ENCODE results near the gene CD79A.

The CD79A gene

DNA sequence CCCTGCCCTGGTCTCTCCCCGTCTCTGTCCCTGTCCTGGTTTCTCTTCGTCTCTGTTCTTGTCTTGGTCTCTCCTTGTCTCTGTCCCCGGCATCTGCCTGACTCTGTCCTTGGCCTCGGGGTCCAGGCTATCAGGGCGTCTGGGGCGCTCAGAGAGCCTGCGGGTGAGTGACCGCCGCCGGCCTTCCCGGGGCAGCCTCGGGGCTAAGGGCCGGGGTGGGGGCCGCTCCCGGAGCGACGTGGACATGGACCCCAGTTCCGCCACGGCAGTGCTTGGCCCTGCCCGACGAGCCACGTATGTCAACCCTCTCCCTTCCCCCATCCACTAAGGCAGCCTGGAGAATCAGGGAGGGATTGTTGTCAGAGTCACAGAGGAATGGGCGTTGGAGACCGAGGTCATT lies 20.7 kb downstream of the CD79A start:
- TF ChIP-seq, protein P1, sequence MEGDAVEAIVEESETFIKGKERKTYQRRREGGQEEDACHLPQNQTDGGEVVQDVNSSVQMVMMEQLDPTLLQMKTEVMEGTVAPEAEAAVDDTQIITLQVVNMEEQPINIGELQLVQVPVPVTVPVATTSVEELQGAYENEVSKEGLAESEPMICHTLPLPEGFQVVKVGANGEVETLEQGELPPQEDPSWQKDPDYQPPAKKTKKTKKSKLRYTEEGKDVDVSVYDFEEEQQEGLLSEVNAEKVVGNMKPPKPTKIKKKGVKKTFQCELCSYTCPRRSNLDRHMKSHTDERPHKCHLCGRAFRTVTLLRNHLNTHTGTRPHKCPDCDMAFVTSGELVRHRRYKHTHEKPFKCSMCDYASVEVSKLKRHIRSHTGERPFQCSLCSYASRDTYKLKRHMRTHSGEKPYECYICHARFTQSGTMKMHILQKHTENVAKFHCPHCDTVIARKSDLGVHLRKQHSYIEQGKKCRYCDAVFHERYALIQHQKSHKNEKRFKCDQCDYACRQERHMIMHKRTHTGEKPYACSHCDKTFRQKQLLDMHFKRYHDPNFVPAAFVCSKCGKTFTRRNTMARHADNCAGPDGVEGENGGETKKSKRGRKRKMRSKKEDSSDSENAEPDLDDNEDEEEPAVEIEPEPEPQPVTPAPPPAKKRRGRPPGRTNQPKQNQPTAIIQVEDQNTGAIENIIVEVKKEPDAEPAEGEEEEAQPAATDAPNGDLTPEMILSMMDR (conservative IDR thresholded peaks at IDR 0.05; ENCODE audit: control insufficient read depth, insufficient read depth, low read depth, low read length) = no peak
- no peak overlapping the region for H3K4me3 ChIP-seq (ENCODE audit: control insufficient read depth, low read depth, low read length)
- DNase-seq (ENCODE audit: low read depth) = no peak

DNA sequence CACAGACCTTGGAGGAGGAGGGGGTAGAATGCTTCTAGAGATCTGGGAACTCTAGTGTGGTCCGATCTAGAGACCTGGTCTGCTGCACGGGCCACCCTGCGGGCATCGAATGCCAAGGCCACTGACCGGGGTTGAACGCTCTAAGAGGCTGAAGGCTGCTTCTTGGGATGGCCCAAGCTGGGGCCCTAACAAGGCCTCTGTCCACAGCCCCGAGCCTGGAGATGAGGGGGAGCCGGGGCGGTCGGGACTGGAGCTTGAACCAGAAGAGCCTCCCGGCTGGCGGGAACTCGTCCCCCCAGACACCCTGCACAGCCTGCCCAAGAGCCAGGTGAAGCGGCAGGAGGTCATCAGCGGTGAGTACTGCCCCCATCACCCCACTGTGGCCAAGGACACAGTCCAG lies 21.2 kb downstream of the CD79A start:
- TF ChIP-seq, protein P1 (conservative IDR thresholded peaks at IDR 0.05; ENCODE audit: control insufficient read depth, insufficient read depth, low read depth, low read length) = no peak
- DNase-seq (ENCODE audit: low read depth) = no peak
- H3K4me3 ChIP-seq (ENCODE audit: control insufficient read depth, low read depth, low read length) = no peak overlapping the region

DNA sequence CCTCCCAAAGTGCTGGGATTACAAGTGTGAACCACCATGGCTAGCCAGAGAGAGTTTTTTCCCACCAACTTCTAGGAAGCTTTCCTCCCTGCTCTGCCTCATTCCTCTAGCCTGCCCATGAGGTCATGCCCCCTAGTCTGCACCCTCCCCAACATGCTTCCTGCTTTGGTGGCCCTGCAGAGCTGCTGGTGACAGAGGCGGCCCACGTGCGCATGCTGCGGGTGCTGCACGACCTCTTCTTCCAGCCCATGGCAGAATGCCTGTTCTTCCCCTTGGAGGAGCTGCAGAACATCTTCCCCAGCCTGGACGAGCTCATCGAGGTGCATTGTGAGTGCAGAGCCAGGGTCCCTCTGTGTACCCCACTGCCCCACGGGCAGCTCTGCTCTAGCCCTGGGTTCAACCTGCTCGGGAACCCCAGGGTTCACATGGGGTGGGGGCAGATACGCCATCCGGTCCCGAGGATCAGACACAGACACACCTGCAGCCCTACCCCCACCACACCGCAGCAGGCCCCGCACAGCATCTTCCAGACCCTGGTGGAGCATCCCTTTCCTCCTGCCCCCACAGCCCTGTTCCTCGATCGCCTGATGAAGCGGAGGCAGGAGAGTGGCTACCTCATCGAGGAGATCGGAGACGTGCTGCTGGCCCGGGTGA lies 24.8 kb downstream of the CD79A start:
- H3K4me3 ChIP-seq (ENCODE audit: control insufficient read depth, low read depth, low read length) = no peak overlapping the region
- no peak for DNase-seq (ENCODE audit: low read depth)
- TF ChIP-seq, protein P1 (conservative IDR thresholded peaks at IDR 0.05; ENCODE audit: control insufficient read depth, insufficient read depth, low read depth, low read length) = no peak

DNA sequence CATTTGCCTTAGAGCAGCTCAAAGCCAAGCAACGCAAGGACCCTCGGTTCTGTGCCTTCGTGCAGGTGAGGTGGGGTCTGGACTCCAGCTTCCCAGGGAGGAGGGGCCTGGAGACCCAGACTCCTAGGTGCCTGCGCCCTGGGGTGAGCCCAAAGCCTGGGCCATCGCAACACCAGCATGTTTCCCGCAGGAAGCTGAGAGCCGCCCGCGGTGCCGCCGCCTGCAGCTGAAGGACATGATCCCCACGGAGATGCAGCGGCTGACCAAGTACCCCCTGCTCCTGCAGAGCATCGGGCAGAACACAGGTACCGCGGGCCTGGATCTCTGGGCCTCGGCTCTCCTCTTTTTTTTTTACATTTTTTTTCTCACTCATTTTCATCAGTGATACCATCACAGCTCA lies 25.5 kb downstream of the CD79A start:
- DNase-seq (ENCODE audit: low read depth) = no peak
- H3K4me3 ChIP-seq (ENCODE audit: control insufficient read depth, low read depth, low read length) = no peak overlapping the region
- TF ChIP-seq, protein P1 (conservative IDR thresholded peaks at IDR 0.05; ENCODE audit: control insufficient read depth, insufficient read depth, low read depth, low read length) = no peak

DNA sequence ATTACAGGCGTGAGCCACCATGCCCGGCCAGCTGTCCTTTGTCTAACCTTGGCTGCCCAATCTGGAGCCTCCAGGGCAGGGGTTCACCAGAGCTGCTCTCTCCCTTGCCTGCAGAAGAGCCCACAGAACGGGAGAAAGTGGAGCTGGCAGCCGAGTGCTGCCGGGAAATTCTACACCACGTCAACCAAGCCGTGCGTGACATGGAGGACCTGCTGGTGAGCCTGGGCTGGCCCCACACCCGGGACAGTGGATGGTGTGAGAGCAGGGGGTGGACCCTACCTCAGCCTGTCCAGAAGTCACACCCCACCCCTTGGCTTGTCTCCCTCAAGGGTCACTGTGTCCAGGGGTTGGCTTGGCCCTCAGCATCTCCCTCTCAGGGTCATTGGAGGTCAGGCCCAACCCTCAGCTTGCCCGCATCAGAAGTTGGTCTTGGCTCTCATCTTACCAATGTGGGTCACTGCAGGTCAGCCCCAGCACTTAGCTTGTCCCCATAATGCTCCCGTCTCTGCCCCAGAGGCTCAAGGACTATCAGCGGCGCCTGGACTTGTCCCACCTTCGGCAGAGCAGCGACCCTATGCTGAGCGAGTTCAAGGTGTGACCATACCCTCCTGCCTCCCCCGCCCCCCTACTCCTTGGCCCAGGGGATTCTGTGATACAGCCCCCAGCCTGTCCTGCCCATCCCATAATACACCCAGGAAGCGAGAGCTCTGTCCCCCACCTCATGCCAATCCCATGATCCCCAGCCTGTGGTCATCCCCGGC lies 26.3 kb downstream of the CD79A start:
- DNase-seq (ENCODE audit: low read depth) = no peak
- TF ChIP-seq, protein P1 (conservative IDR thresholded peaks at IDR 0.05; ENCODE audit: control insufficient read depth, insufficient read depth, low read depth, low read length) = no peak
- no peak overlapping the region for H3K4me3 ChIP-seq (ENCODE audit: control insufficient read depth, low read depth, low read length)

DNA sequence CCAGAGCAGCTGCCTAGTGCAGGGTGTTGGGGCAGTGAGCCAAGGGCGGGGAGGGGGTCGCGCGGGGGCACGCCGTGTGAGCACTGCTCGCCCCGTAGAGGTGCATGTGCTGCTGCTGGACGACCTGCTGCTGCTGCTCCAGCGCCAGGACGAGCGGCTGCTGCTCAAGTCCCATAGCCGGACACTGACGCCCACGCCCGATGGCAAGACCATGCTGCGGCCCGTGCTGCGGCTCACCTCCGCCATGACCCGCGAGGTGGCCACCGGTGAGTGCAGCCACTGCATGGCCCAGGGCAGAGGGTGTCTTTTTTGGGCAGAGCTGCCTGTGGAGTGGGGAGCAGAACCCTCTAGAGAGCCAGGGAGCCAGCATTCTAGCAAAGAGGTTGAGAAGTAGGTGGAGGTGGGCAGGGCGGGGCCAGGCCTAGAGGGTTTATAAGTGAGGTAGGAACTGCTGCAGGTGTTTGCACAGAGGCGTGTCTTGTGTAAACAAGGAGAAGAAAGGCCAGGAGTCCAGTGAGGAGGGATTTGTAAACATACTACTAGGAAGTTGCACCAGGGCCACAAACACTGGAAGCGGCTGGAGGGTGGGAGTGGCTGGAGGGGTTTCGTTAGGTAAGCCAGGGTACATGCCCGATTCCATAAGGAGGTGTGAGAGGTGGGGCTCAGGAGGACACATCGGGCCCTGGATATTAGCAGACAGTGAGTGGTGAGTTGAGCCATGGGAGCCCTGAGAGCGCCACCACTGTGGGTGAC lies 27.2 kb downstream of the CD79A start:
- no peak overlapping the region for H3K4me3 ChIP-seq (ENCODE audit: control insufficient read depth, low read depth, low read length)
- no peak for DNase-seq (ENCODE audit: low read depth)
- TF ChIP-seq, protein P1 (conservative IDR thresholded peaks at IDR 0.05; ENCODE audit: control insufficient read depth, insufficient read depth, low read depth, low read length) = no peak

All from fibroblast of mammary gland (primary cell).